Fibroblast of peridontal ligament (primary cell): ENCODE measurements around the gene TYMP.
"Not testable (repeated sequence)": the region's sequence is repeated elsewhere in the genome, so short reads cannot be mapped to it uniquely, and the experiment has no call there.

Experiments
- DNase-seq: peaks from one replicate; pipeline ENCODE4 v3.0.0-alpha.2; 2010; ENCODE audit errors: extremely low read depth

Gene TYMP

GRCh38 chr22:50523806-50524675 is 5.8 kb downstream of the TYMP start:
- no peak for DNase-seq

- no peak for DNase-seq
Observed at GRCh38 chr22:50523458-50523805, 6.4 kb downstream of the TYMP start.

- no peak for DNase-seq
Observed at GRCh38 chr22:50522806-50523438, 6.9 kb downstream of the TYMP start.

- no peak for DNase-seq
Observed at GRCh38 chr22:50522208-50522805, 7.5 kb downstream of the TYMP start.

- DNase-seq: no peak
Observed at GRCh38 chr22:50521710-50522109, 8.1 kb downstream of the TYMP start.

- no peak for DNase-seq
Observed at GRCh38 chr22:50520826-50521453, 8.9 kb downstream of the TYMP start.

GRCh38 chr22:50520184-50520583 is 9.6 kb downstream of the TYMP start:
- not testable (repeated sequence) for DNase-seq

- no peak for DNase-seq
Observed at GRCh38 chr22:50519151-50519550, 10.7 kb downstream of the TYMP start.

GRCh38 chr22:50518606-50519005 is 11.2 kb downstream of the TYMP start:
- DNase-seq: no peak

- no peak for DNase-seq
Observed at GRCh38 chr22:50517495-50518260, 12.1 kb downstream of the TYMP start.

- DNase-seq: no peak
Observed at GRCh38 chr22:50516891-50517290, 12.9 kb downstream of the TYMP start.

GRCh38 chr22:50516068-50516467 is 13.7 kb downstream of the TYMP start:
- DNase-seq: no peak

GRCh38 chr22:50513175-50513574 is 16.6 kb downstream of the TYMP start:
- no peak for DNase-seq

GRCh38 chr22:50508897-50509296 is 20.9 kb downstream of the TYMP start:
- no peak for DNase-seq

- peak; percentile 95 for DNase-seq
Observed at GRCh38 chr22:50507991-50508884, 21.6 kb downstream of the TYMP start, which contains the start of gene NCAPH2. Gene NCAPH2, plus strand, starts transcription at chr22:50508224. Its CDS starts 114 bp downstream, at chr22:50508338.

GRCh38 chr22:50507421-50507990 is 22.3 kb downstream of the TYMP start, which contains the start of gene LMF2:
Gene LMF2, minus strand, starts transcription at chr22:50507702. Its CDS starts 27 bp downstream, at chr22:50507675.
- DNase-seq: no peak

- no peak for DNase-seq
Observed at GRCh38 chr22:50506611-50507420, 23.0 kb downstream of the TYMP start.

- no peak for DNase-seq
Observed at GRCh38 chr22:50505776-50506610, 23.8 kb downstream of the TYMP start.
